Loucy (cell line): ENCODE data around the gene CRACR2A.

ENCODE experiments used
- H2AFZ ChIP-seq: fragments of 200-600 bp; sonication (generic); 2 replicates; pipeline ENCODE4 v1.6.0; 2016; ENCODE audit warnings: antibody characterized with exemption, mild to moderate bottlenecking, low read length, moderate library complexity
- H3F3A ChIP-seq: fragments of 200-600 bp; 2 replicates; pipeline ENCODE4 v1.6.0; 2016; ENCODE audit warnings: antibody characterized with exemption, low read depth, mild to moderate bottlenecking
- H3K27me3 ChIP-seq: fragments of 200-600 bp; sonication (generic); 2 replicates; pipeline ENCODE4 v1.6.1; 2014; ENCODE audit warnings: low read length, mild to moderate bottlenecking; ENCODE audit not compliant: insufficient read depth, poor library complexity, severe bottlenecking
- H3K36me3 ChIP-seq: fragments of 200-600 bp; sonication (generic); 2 replicates; pipeline ENCODE4 v1.6.1; 2016; ENCODE audit warnings: low read length; ENCODE audit not compliant: insufficient read depth
- H3K4me1 ChIP-seq: fragments of 200-600 bp; sonication (generic); 2 replicates; pipeline ENCODE4 v1.5.1; 2014; ENCODE audit warnings: low read length, mild to moderate bottlenecking; ENCODE audit not compliant: insufficient read depth, poor library complexity, severe bottlenecking
- H3K4me2 ChIP-seq: fragments of 200-600 bp; sonication (generic); 2 replicates; pipeline ENCODE4 v1.6.0; 2014; ENCODE audit warnings: antibody characterized with exemption, low read length, low read depth, mild to moderate bottlenecking; ENCODE audit not compliant: poor library complexity, severe bottlenecking
- H3K4me3 ChIP-seq: fragments of 200-600 bp; sonication (generic); 2 replicates; pipeline ENCODE4 v1.5.1; 2014; ENCODE audit warnings: low read length, mild to moderate bottlenecking, mixed read lengths; ENCODE audit not compliant: poor library complexity, severe bottlenecking
- H3K79me2 ChIP-seq: fragments of 200-600 bp; sonication (generic); 2 replicates; pipeline ENCODE4 v1.6.1; 2014; ENCODE audit warnings: low read length; ENCODE audit not compliant: insufficient read depth
- H3K9ac ChIP-seq: fragments of 200-600 bp; sonication (generic); 2 replicates; pipeline ENCODE4 v1.6.0; 2014; ENCODE audit warnings: mild to moderate bottlenecking, low read depth, low read length, moderate library complexity; ENCODE audit not compliant: poor library complexity, severe bottlenecking
- H3K9me2 ChIP-seq: fragments of 200-600 bp; sonication (generic); replicated peaks from 2 replicates; pipeline ENCODE4 v1.6.1; 2016; ENCODE audit warnings: low read depth, low read length, mixed read lengths
- H3K9me3 ChIP-seq: fragments of 200-600 bp; sonication (generic); 2 replicates; pipeline ENCODE4 v1.6.1; 2014; ENCODE audit warnings: mild to moderate bottlenecking, antibody characterized with exemption, low read length, low read depth; ENCODE audit not compliant: insufficient read depth
- H4K20me1 ChIP-seq: fragments of 200-600 bp; sonication (generic); 2 replicates; pipeline ENCODE4 v1.6.0; 2014; ENCODE audit warnings: antibody characterized with exemption, low read length, mild to moderate bottlenecking; ENCODE audit not compliant: insufficient read depth, poor library complexity, severe bottlenecking
- CTCF ChIP-seq: fragments of 200-600 bp; sonication (generic); conservative IDR thresholded peaks from 2 replicates; pipeline ENCODE4 v1.5.1; 2014; ENCODE audit warnings: mild to moderate bottlenecking, antibody characterized with exemption, low read length
- EZH2phosphoT487 ChIP-seq: fragments of 200-600 bp; IDR thresholded peaks from 2 replicates; pipeline ENCODE4 v1.6.1; 2018; ENCODE audit warnings: antibody characterized with exemption, mild to moderate bottlenecking, moderate library complexity, borderline replicate concordance

Gene CRACR2A

GRCh38 chr12:3735432-3735831, 17.5 kb downstream of the CRACR2A start:
- no peaks in the 10 kb centered on the region for H3K9me3 ChIP-seq
- no peaks in the 10 kb centered on the region for H3K27me3 ChIP-seq
- H3F3A ChIP-seq, result no peaks in the 10 kb centered on the region
- peaks cover 11% of the 10 kb centered on the region; the same call in 1 of the 2 replicates for H3K36me3 ChIP-seq
- no peak overlapping the region for H3K4me3 ChIP-seq
- H3K9me2 ChIP-seq, result no peaks in the 10 kb centered on the region
- H3K4me1 ChIP-seq, result no peaks in the 10 kb centered on the region
- no peaks in the 10 kb centered on the region for H4K20me1 ChIP-seq
- H2AFZ ChIP-seq, result no peak overlapping the region
- H3K9ac ChIP-seq, result no peak overlapping the region
- no peak overlapping the region for H3K4me2 ChIP-seq
- H3K79me2 ChIP-seq, result peaks cover 4% of the 10 kb centered on the region; the same call in 1 of the 2 replicates
- TF ChIP-seq EZH2phosphoT487 (no peak), CTCF (no peak)

GRCh38 chr12:3732901-3733300, 20.0 kb downstream of the CRACR2A start:
- peaks cover 11% of the 10 kb centered on the region; the same call in 1 of the 2 replicates for H3K36me3 ChIP-seq

GRCh38 chr12:3730111-3730510, 22.8 kb downstream of the CRACR2A start:
- Histone ChIP-seq H3K36me3 (peaks cover 11% of the 10 kb centered on the region; the same call in 1 of the 2 replicates), H3K9me2 (no peaks in the 10 kb centered on the region), H3F3A (peaks cover 6% of the 10 kb centered on the region; the same call in 1 of the 2 replicates), H3K9ac (no peak overlapping the region), H3K4me2 (no peak overlapping the region), H3K27me3 (no peaks in the 10 kb centered on the region), H3K9me3 (no peaks in the 10 kb centered on the region), H3K4me3 (no peak overlapping the region), H3K4me1 (peaks cover 26% of the 10 kb centered on the region), H2AFZ (no peak overlapping the region), H3K79me2 (no peaks in the 10 kb centered on the region), H4K20me1 (no peaks in the 10 kb centered on the region)
- TF ChIP-seq CTCF, result no peak
- TF ChIP-seq EZH2phosphoT487, result no peak

More at GRCh38 chr12:3732901-3733300, 20.0 kb downstream of the CRACR2A start:
- Histone ChIP-seq H3K4me1 (peaks cover 13% of the 10 kb centered on the region), H3K9ac (no peak overlapping the region), H3F3A (peaks cover under 1% of the 10 kb centered on the region; the same call in 1 of the 2 replicates), H3K4me3 (no peak overlapping the region), H3K9me2 (no peaks in the 10 kb centered on the region), H3K27me3 (no peaks in the 10 kb centered on the region), H2AFZ (no peak overlapping the region), H3K79me2 (peaks cover 4% of the 10 kb centered on the region; the same call in 1 of the 2 replicates), H3K4me2 (no peak overlapping the region), H3K9me3 (no peaks in the 10 kb centered on the region), H4K20me1 (no peaks in the 10 kb centered on the region)
- no peak for TF ChIP-seq EZH2phosphoT487
- no peak for TF ChIP-seq CTCF
